ENCODE measurements around the gene ERLIN1.

The ERLIN1 gene

DNA sequence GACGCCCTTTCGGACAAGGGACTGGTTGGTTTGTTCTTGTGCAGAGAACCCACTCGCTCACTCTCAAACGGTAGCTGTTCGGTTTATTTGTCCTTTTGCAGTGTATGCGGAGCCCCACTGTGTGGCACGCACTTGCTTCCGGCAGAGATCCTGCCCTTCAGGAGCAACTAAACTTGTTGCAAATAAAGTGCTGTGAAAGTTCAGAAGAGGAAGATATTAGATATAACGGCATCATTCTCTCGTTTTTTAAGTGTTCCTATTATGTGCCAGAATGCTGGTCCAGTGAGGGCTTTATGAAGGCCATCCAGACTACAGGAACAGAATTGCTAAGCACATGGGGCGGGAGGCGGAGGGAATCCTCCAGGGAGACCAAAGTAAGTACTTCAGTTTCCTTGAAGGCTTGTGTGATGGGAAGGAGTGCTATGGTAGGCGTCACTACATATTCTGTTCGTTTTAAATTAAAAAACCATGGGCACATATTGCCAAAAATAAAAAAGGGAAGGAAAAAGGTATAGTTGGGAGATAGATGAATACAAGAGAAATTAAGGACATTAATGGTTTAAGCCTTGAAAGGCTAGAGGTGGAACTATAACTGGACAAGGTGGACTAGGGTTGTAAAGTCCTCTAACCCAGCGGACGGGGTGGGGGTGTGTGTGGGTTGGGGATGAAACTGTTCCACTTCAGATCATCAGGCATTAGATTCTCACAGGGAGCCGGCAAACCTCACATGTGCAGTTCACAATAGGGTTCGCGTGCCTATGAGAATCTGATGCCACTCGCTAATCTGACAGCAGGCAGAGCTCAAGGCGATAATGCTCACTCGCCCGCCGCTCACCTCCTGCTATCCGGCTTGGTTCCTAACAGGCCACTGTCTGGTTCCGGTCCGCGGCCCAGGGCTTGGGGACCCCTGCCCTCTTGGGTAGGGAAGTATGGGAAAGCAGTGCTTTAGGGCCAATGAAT is 704 bp upstream of the ERLIN1 start:
- DNase-seq (ENCODE audit: low read depth): peak; percentile 62
- TF ChIP-seq, protein P1, sequence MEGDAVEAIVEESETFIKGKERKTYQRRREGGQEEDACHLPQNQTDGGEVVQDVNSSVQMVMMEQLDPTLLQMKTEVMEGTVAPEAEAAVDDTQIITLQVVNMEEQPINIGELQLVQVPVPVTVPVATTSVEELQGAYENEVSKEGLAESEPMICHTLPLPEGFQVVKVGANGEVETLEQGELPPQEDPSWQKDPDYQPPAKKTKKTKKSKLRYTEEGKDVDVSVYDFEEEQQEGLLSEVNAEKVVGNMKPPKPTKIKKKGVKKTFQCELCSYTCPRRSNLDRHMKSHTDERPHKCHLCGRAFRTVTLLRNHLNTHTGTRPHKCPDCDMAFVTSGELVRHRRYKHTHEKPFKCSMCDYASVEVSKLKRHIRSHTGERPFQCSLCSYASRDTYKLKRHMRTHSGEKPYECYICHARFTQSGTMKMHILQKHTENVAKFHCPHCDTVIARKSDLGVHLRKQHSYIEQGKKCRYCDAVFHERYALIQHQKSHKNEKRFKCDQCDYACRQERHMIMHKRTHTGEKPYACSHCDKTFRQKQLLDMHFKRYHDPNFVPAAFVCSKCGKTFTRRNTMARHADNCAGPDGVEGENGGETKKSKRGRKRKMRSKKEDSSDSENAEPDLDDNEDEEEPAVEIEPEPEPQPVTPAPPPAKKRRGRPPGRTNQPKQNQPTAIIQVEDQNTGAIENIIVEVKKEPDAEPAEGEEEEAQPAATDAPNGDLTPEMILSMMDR (IDR thresholded peaks at IDR 0.05; ENCODE audit: low read length, missing control alignments): no peak
- H3K4me3 ChIP-seq (replicated peaks; ENCODE audit: low read depth, low read length): peak overlapping the region; percentile 96

DNA sequence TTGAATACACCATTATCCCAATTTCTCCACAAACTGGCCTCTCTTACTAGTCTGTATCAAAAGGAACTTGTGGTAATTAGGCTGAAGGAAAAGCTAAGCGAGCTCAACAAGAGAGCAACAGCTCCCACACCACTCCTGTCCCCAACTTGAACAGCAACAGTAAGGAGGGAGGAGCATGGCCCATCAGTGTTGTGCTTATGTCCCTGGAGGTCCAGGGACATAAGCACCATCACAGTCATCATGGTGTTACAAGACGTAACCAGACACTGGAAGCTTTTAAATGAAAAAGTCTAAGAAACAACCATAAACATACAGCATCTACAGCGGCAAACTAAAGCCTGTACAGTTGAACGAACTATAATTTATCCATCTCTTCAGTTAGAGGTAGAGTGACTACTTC is 989 bp downstream of the ERLIN1 start:
- TF ChIP-seq, protein P1 (IDR thresholded peaks at IDR 0.05; ENCODE audit: low read length, missing control alignments): no peak
- DNase-seq (ENCODE audit: low read depth): peak; percentile 28
- peak overlapping the region; percentile 96 for H3K4me3 ChIP-seq (replicated peaks; ENCODE audit: low read depth, low read length)

DNA sequence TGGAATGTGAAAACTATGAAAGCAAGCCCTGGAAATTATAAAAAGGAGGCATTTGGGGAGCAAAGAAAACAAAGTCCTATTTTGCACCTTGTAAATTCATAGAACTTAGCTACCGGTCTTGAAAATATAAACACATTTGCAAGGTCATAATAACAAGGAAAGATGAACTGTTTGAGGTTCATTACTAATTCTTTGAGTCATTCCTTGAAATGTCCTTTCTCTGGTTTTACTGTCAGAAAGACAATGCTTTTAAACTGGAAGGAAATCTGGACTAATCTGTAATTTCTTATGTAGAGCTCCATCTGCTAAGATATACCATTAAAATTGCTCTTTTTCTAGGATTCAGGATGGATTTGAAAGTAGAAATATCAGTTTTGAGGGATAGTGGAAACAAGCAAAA is 1.4 kb downstream of the ERLIN1 start:
- H3K4me3 ChIP-seq (replicated peaks; ENCODE audit: low read depth, low read length): peak overlapping the region; percentile 96
- no peak for DNase-seq (ENCODE audit: low read depth)
- TF ChIP-seq, protein P1 (IDR thresholded peaks at IDR 0.05; ENCODE audit: low read length, missing control alignments): no peak

DNA sequence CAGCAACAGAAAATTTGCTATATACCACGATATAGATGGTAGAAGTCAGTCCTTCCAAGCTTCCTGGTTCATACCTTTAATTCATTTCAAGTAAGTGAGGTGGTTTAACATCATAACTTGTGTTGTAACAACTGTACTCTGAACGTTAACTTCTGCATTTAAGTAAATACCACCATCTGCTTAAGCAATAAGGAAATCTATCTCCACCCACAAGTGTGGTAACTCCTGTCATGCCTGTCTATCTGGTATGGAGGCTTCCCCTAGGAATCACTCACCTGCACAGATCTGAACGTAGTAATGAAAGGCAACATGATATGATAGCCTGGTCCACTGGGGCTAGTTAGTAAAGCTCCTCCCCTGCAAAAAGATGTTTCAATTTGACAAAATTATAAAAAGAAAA is 2.3 kb downstream of the ERLIN1 start:
- DNase-seq (ENCODE audit: low read depth): peak; percentile 13
- no peak overlapping the region for H3K4me3 ChIP-seq (replicated peaks; ENCODE audit: low read depth, low read length)
- TF ChIP-seq, protein P1 (IDR thresholded peaks at IDR 0.05; ENCODE audit: low read length, missing control alignments): no peak

DNA sequence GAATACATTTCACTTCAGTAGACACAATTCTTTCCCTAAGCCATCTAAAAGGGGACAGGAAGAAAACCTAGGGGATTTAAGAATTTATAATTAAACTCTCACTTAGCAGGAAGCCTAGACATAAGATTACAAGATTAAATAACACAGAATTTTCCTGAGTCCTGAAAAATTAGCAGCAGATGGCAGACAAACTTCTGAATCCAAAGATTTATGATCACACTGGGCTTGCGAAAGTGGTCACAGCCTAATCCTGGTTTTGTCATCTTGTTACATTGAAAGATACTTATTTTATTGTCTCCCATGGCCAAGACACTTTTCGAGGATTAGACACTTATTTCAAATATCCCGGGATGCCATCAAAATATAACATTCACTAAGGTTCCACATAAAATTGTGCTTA is 2.9 kb downstream of the ERLIN1 start:
- no peak for DNase-seq (ENCODE audit: low read depth)
- TF ChIP-seq, protein P1 (IDR thresholded peaks at IDR 0.05; ENCODE audit: low read length, missing control alignments): no peak

DNA sequence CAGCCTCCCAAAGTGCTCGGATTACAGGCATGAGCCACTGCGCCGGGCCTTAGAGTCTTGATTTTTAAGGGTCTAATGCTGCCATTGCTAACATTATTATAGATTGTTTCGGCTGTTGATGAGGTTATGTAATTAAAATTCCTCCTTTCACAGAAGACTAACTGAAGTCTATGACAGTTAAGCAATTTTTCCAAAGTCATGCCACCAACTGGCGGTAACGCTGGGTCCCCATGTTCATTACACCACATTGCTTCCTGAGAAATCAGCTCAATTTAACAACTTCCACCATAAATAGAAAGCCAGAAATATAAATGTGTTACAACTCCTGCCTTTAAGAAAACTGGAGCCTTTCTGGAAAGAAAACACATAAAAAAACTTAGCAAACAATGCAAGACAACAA is 3.5 kb downstream of the ERLIN1 start:
- TF ChIP-seq, protein P1 (IDR thresholded peaks at IDR 0.05; ENCODE audit: low read length, missing control alignments): no peak
- no peak overlapping the region for H3K4me3 ChIP-seq (replicated peaks; ENCODE audit: low read depth, low read length)
- DNase-seq (ENCODE audit: low read depth): no peak

More for the DNA sequence above, 2.9 kb downstream of the ERLIN1 start:
- H3K4me3 ChIP-seq (replicated peaks; ENCODE audit: low read depth, low read length): no peak overlapping the region
